Measurements from ENCODE around the gene TRAF3IP3.

Gene TRAF3IP3

GRCh38 chr1:209737118-209737505, 18.7 kb upstream of the TRAF3IP3 start:
- H3K27ac ChIP-seq: no peak overlapping the region
- TF ChIP-seq CTCF (conservative IDR thresholded peaks at IDR 0.05): no peak

GRCh38 chr1:209738270-209738669, 17.6 kb upstream of the TRAF3IP3 start:
- no peak for TF ChIP-seq CTCF (conservative IDR thresholded peaks at IDR 0.05)
- no peak overlapping the region for H3K27ac ChIP-seq

GRCh38 chr1:209741193-209741592, 14.7 kb upstream of the TRAF3IP3 start:
- TF ChIP-seq CTCF (conservative IDR thresholded peaks at IDR 0.05): no peak
- H3K27ac ChIP-seq: no peak overlapping the region

- no peak overlapping the region for H3K27ac ChIP-seq
- TF ChIP-seq CTCF (conservative IDR thresholded peaks at IDR 0.05): no peak
Measured at GRCh38 chr1:209741889-209742288, 14.0 kb upstream of the TRAF3IP3 start.

- no peak for TF ChIP-seq CTCF (conservative IDR thresholded peaks at IDR 0.05)
- peak overlapping the region; percentile 79 for H3K27ac ChIP-seq
Measured at GRCh38 chr1:209742409-209743144, 13.3 kb upstream of the TRAF3IP3 start.

GRCh38 chr1:209743145-209743482, 12.7 kb upstream of the TRAF3IP3 start:
- no peak for TF ChIP-seq CTCF (conservative IDR thresholded peaks at IDR 0.05)
- H3K27ac ChIP-seq: peak overlapping the region; percentile 79

- TF ChIP-seq CTCF (conservative IDR thresholded peaks at IDR 0.05): no peak
- H3K27ac ChIP-seq: peak overlapping the region; percentile 79
Measured at GRCh38 chr1:209746451-209747165, 9.2 kb upstream of the TRAF3IP3 start.
